Measurements from ENCODE around the gene MMP14. TPM values are rescaled to one million over a fixed set of nuclear protein-coding genes. Genes with fewer than 3 reads are reported as not detected.
"Not testable (repeated sequence)": the region's sequence is repeated elsewhere in the genome, so short reads cannot be mapped to it uniquely, and the experiment has no call there.

The MMP14 gene
- total RNA-seq, 2 experiments from 2014 or later: 2.8 to 9.0 TPM

DNA sequence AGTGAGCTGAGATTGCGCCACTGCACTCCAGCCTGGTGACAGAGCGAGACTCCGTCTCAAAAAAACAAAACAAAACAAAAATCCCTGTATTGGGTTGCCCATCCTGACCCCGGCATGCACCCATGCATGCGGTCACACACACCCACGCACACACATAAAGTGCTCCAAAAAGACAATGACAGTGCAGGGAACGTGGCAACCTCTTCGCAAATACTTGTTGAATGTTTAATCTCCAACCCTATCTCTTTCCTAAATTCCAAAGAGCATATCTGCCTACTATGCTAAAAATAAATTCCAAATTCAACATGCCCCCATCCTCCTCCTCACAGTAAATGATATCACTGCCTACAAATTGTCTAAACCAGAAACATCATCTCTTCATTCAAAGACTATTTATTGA lies 34.7 kb upstream of the MMP14 start:
- no peak for TF ChIP-seq EZH2phosphoT487 (IDR thresholded peaks at IDR 0.05; ENCODE audit: borderline replicate concordance, low read depth, low read length)
- TF ChIP-seq, protein P1, sequence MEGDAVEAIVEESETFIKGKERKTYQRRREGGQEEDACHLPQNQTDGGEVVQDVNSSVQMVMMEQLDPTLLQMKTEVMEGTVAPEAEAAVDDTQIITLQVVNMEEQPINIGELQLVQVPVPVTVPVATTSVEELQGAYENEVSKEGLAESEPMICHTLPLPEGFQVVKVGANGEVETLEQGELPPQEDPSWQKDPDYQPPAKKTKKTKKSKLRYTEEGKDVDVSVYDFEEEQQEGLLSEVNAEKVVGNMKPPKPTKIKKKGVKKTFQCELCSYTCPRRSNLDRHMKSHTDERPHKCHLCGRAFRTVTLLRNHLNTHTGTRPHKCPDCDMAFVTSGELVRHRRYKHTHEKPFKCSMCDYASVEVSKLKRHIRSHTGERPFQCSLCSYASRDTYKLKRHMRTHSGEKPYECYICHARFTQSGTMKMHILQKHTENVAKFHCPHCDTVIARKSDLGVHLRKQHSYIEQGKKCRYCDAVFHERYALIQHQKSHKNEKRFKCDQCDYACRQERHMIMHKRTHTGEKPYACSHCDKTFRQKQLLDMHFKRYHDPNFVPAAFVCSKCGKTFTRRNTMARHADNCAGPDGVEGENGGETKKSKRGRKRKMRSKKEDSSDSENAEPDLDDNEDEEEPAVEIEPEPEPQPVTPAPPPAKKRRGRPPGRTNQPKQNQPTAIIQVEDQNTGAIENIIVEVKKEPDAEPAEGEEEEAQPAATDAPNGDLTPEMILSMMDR (conservative IDR thresholded peaks at IDR 0.05; ENCODE audit: low read length): no peak
- Histone ChIP-seq H3K36me3 (ENCODE audit: insufficient read depth, low read length) (peaks cover 44% of the 10 kb centered on the region), H3K9me2 (ENCODE audit: insufficient read depth, low read length) (no peaks in the 10 kb centered on the region), H3K4me2 (ENCODE audit: low read length) (no peak overlapping the region), H3K4me3 (ENCODE audit: low read depth, low read length, poor library complexity, severe bottlenecking) (no peak overlapping the region), H2AFZ (ENCODE audit: low read length) (no peak overlapping the region), H3K4me1 (ENCODE audit: insufficient read depth, low read length, poor library complexity, severe bottlenecking) (peaks cover 92% of the 10 kb centered on the region), H4K20me1 (ENCODE audit: insufficient read depth, low read length) (no peaks in the 10 kb centered on the region), H3K79me2 (ENCODE audit: insufficient read depth, low read depth, low read length) (peaks cover 79% of the 10 kb centered on the region), H3K9me3 (ENCODE audit: low read length) (no peaks in the 10 kb centered on the region), H3K27ac (ENCODE audit: low read depth, low read length, poor library complexity, severe bottlenecking) (no peak overlapping the region)
- intact Hi-C loops (cut with micrococcal nuclease; ENCODE audit: unreplicated experiment): no loop called here
- ChIA-PET POLR2A (interaction anchor here (0.5 to 1.1 kb wide), 5 partner anchors 7 to 99 kb away, joined by 3 read pairs; no protein-coding TSS in a partner anchor), CTCF (ENCODE audit: unreplicated experiment) (interaction anchor here (1.2 kb wide), 1 partner anchor 71 kb away, joined by 3 read pairs; no protein-coding TSS in a partner anchor)
- no TSS peak for BruUV-seq (replicated peaks)
- DNase-seq (ENCODE audit: low spot score): no peak

DNA sequence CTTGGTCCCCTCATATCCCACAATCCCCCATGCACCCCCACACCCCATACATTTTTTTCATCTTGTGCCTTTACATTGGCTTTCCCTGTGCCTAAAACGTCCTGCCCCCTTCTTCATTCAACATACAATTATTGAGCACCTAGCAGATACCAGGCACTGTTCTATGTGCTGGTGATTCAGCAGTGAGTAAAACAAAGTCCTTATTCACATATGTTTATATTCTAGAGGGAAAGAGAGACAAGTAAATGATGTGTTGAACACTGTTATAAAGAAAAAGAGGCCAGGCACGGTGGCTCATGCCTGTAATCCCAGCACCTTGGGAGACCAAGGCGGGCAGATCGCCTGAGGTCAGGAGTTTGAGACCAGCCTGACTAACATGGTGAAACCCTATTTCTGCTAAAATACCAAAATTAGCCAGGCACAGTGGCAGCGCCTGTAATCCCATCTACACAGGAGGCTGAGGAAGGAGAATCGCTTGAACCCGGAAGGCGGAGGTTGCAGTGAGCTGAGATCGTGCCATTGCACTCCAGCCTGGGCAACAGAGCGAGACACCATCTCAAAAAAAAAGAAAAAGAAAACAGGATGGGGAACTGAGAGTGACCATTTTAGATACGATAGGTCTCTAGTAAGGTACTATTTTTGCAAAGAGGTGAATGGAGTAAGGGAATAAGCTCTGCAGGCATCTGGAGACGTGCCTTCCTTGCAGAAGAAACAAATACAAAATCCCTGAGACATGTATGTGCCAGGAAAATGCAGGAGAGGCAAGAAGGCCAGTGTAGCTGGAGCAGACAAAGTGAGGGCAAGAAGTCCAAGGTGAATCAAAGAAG lies 33.3 kb upstream of the MMP14 start:
- Histone ChIP-seq H3K27ac (ENCODE audit: low read depth, low read length, poor library complexity, severe bottlenecking) (peak overlapping the region; percentile 85), H3K9me2 (ENCODE audit: insufficient read depth, low read length) (no peaks in the 10 kb centered on the region), H3K4me2 (ENCODE audit: low read length) (peak overlapping the region; percentile 75), H4K20me1 (ENCODE audit: insufficient read depth, low read length) (no peaks in the 10 kb centered on the region), H2AFZ (ENCODE audit: low read length) (no peak overlapping the region; the same call in 1 of the 2 replicates), H3K79me2 (ENCODE audit: insufficient read depth, low read depth, low read length) (peaks cover 80% of the 10 kb centered on the region), H3K4me1 (ENCODE audit: insufficient read depth, low read length, poor library complexity, severe bottlenecking) (peaks cover 91% of the 10 kb centered on the region), H3K36me3 (ENCODE audit: insufficient read depth, low read length) (peaks cover 41% of the 10 kb centered on the region), H3K9me3 (ENCODE audit: low read length) (no peaks in the 10 kb centered on the region), H3K4me3 (ENCODE audit: low read depth, low read length, poor library complexity, severe bottlenecking) (peak overlapping the region; percentile 55)
- no peak for TF ChIP-seq EZH2phosphoT487 (IDR thresholded peaks at IDR 0.05; ENCODE audit: borderline replicate concordance, low read depth, low read length)
- TF ChIP-seq, protein P1 (conservative IDR thresholded peaks at IDR 0.05; ENCODE audit: low read length): no peak
- ChIA-PET POLR2A (interaction anchor here (0.5 to 1.9 kb wide), 15 partner anchors 9 to 281 kb away, joined by 3 to 14 read pairs (median 5); partner anchors contain the start of gene SLC7A7), CTCF (ENCODE audit: unreplicated experiment) (interaction anchor here (1.2 kb wide), 1 partner anchor 70 kb away, joined by 3 read pairs; no protein-coding TSS in a partner anchor)
- peak; percentile 53 for DNase-seq (ENCODE audit: low spot score)
- no TSS peak for BruUV-seq (replicated peaks)
- intact Hi-C loops (cut with micrococcal nuclease; ENCODE audit: unreplicated experiment): no loop called here

DNA sequence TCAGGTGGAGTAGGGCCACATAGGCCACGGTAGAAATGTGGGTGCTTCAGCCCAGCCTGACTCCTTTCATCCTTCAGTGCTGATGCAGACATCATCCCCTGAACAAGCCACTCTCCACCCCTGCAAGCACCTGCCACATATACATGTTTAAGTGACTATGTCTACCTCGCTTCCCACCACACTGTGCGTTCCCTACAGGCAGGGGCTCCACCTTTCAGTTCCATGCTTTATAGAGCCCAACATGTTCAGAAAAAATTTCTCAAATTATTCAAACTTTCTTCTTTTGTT lies 32.8 kb upstream of the MMP14 start:
- Histone ChIP-seq H3K4me3 (ENCODE audit: low read depth, low read length, poor library complexity, severe bottlenecking) (peak overlapping the region; percentile 55), H3K79me2 (ENCODE audit: insufficient read depth, low read depth, low read length) (peaks cover 80% of the 10 kb centered on the region), H3K4me1 (ENCODE audit: insufficient read depth, low read length, poor library complexity, severe bottlenecking) (peaks cover 91% of the 10 kb centered on the region), H2AFZ (ENCODE audit: low read length) (no peak overlapping the region; the same call in 1 of the 2 replicates), H3K9me2 (ENCODE audit: insufficient read depth, low read length) (no peaks in the 10 kb centered on the region), H3K27ac (ENCODE audit: low read depth, low read length, poor library complexity, severe bottlenecking) (peak overlapping the region; percentile 85), H3K9me3 (ENCODE audit: low read length) (no peaks in the 10 kb centered on the region), H4K20me1 (ENCODE audit: insufficient read depth, low read length) (no peaks in the 10 kb centered on the region), H3K4me2 (ENCODE audit: low read length) (peak overlapping the region; percentile 75), H3K36me3 (ENCODE audit: insufficient read depth, low read length) (peaks cover 47% of the 10 kb centered on the region)
- ChIA-PET POLR2A (interaction anchor here (0.5 to 1.9 kb wide), 10 partner anchors 8 to 247 kb away, joined by 3 to 11 read pairs (median 6); partner anchors contain the start of gene SLC7A7), CTCF (ENCODE audit: unreplicated experiment) (no interaction called here)
- DNase-seq (ENCODE audit: low spot score): peak; percentile 57
- intact Hi-C loops (cut with micrococcal nuclease; ENCODE audit: unreplicated experiment): no loop called here
- no TSS peak for BruUV-seq (replicated peaks)
- TF ChIP-seq EZH2phosphoT487 (IDR thresholded peaks at IDR 0.05; ENCODE audit: borderline replicate concordance, low read depth, low read length): no peak
- TF ChIP-seq, protein P1 (conservative IDR thresholded peaks at IDR 0.05; ENCODE audit: low read length): no peak

DNA sequence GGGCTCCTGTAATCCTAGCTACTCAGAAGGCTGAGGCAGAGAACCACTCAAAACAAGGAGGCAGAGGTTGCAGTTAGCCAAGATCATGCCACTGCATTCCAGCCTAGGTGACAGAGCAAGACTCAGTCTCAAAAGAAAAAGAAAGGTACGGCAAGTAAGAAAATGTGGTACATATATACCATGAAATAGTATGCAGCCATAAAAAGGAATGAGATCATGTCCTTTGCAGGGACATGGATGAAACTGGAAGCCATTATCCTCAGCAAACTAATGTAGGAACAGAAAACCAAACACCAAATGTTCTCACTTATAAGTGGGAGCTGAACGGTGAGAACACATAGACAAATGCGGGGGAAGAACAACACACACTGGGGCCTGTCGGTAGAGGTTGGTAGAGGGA lies 31.1 kb upstream of the MMP14 start:
- Histone ChIP-seq H3K4me1 (ENCODE audit: insufficient read depth, low read length, poor library complexity, severe bottlenecking) (peaks cover 88% of the 10 kb centered on the region), H3K27ac (ENCODE audit: low read depth, low read length, poor library complexity, severe bottlenecking) (peak overlapping the region; percentile 85), H3K79me2 (ENCODE audit: insufficient read depth, low read depth, low read length) (peaks cover 80% of the 10 kb centered on the region), H3K36me3 (ENCODE audit: insufficient read depth, low read length) (peaks cover 54% of the 10 kb centered on the region), H3K4me2 (ENCODE audit: low read length) (peak overlapping the region; percentile 75), H3K4me3 (ENCODE audit: low read depth, low read length, poor library complexity, severe bottlenecking) (peak overlapping the region; percentile 55)
- H3K9me3 ChIP-seq (ENCODE audit: low read length); DNase-seq (ENCODE audit: low spot score); intact Hi-C loops (cut with micrococcal nuclease; ENCODE audit: unreplicated experiment); H2AFZ ChIP-seq (ENCODE audit: low read length); H4K20me1 ChIP-seq (ENCODE audit: insufficient read depth, low read length); BruUV-seq (replicated peaks); H3K9me2 ChIP-seq (ENCODE audit: insufficient read depth, low read length): not testable (repeated sequence)
- ChIA-PET CTCF (ENCODE audit: unreplicated experiment) (interaction anchor here (1.4 kb wide), 1 partner anchor 10 kb away, joined by 3 read pairs; no protein-coding TSS in a partner anchor), POLR2A (interaction anchor here (1.3 to 1.6 kb wide), 3 partner anchors 10 to 26 kb away, joined by 3 to 6 read pairs (median 3); partner anchors contain the start of gene SLC7A7)
